Peyer's patch (tissue), 4 donors: Measurements from ENCODE around the gene SLC66A2. TPM values are rescaled to one million over a fixed set of nuclear protein-coding genes. Genes with fewer than 3 reads are reported as not detected.

Experiments used
- DNase-seq, 3 donors: peaks; one replicate each; pipeline ENCODE4 v3.0.0-alpha.2; 2017 to 2019
- H3K27ac ChIP-seq, 4 donors: fragments of 200-600 bp; sonication (generic); one replicate each; pipeline ENCODE4 v1.5.1; 2016 to 2019
- H3K27me3 ChIP-seq, 2 donors: fragments of 200-600 bp; sonication (generic); one replicate each; pipeline ENCODE4 v1.5.1; 2019
- H3K36me3 ChIP-seq, 3 donors: fragments of 200-600 bp; sonication (generic); one replicate each; pipeline ENCODE4 v1.5.1; 2016 to 2019
- H3K4me1 ChIP-seq, 4 donors: fragments of 200-600 bp; sonication (generic); one replicate each; pipeline ENCODE4 v1.5.1; 2016 to 2019
- H3K4me3 ChIP-seq, 4 donors: fragments of 200-600 bp; sonication (generic); 1 replicate in 3 of 4; 2 replicates in 1 of 4; pipeline ENCODE4 v1.5.1; 2016 to 2019; ENCODE audit warnings: mild to moderate bottlenecking in 1 of 4
- H3K9me3 ChIP-seq, 4 donors: fragments of 200-600 bp; sonication (generic); one replicate each; pipeline ENCODE4 v1.5.1; 2016 to 2019; ENCODE audit warnings: mild to moderate bottlenecking in 1 of 4
- POLR2A ChIP-seq, 2 donors: fragments of 450-650 bp; IDR thresholded peaks; one replicate each; pipeline ENCODE4 v1.5.1; 2017; ENCODE audit warnings: antibody characterized with exemption in 2 of 2, mild to moderate bottlenecking in 2 of 2, moderate library complexity in 2 of 2
- total RNA-seq, 4 donors: library from RNA; depleted of rRNA; stranded (reverse); fragments of >200 nt; gene quantifications; one replicate each; pipeline ENCODE4 v1.1.0, GENCODE V29; 2016
- TF ChIP-seq, protein P1 (sequence below), 6 experiments: fragments of 450-650 bp in 4 of 6; fragments of 200-600 bp in 2 of 6; sonication (generic) in 1 of 6; IDR thresholded peaks; one replicate each; pipeline ENCODE4 v1.5.1; 2017 to 2019; ENCODE audit warnings: antibody characterized with exemption in 6 of 6, mild to moderate bottlenecking in 3 of 6, moderate library complexity in 1 of 6

The SLC66A2 gene
- total RNA-seq, 4 donors from 2014 or later, result 28.0 to 41.4 (median 34.9) TPM

DNA sequence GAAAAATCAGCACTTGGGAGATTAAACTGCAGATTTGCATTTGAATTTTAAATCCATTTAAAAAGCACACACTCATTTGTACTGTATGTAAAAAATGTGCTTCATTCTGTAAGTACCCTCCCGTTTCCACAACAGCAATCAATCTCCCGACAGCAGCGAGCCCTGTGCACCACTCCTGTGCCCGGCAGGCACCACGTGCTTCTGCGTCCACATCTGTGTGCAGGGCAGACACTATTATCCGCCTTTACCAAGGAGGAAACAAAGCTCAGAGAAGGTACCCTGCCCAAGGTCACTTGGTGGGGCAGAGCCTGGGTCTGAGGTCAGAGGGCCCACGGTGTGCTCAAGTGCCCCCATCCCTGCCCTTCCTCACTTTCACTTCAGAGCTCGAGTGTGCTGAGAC lies 20.5 kb upstream of the SLC66A2 start:
- peaks cover 0 to 83% (median 0%) of the 10 kb centered on the region in 3 donors for H3K36me3 ChIP-seq

DNA sequence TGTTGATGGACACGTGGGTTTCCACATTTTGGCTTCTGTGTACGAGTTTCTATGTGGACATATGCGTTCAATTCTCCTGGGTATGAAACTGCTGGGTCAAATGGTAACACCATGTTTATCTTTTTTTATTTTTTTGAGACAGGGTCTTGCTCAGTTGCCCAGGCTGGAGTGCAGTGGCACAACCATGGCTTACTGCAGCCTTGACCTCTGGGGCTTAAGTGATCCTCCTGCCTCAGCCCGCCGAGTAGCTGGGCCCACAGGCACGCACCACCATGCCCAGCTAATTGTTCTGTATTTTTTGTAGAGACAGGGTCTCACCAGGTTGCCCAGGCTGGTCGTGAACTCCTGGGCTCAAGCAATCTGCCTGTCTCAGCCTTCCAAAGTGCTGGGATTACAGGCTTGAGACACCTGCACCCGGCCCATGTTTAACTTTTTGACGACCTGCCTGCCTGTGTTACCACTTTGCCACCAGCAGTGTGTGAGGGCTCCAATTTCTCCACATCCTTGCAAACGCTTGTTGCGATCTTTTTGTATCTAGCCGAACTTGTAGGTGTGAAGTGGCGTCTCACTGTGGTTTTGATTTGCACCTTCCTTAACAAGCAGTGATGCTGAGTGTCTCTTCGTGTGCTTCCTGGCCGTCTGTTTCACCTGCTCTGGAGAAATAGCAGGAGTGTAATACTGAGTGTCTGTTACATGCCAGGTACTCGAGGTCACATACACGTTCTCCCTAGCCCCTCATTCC lies 19.9 kb upstream of the SLC66A2 start:
- Histone ChIP-seq H3K9me3 (no peaks in the 10 kb centered on the region), H3K27me3 (no peaks in the 10 kb centered on the region), H3K27ac (no peak overlapping the region), H3K4me3 (no peak overlapping the region), H3K36me3 (peaks cover 0 to 83% (median 0%) of the 10 kb centered on the region in 3 donors), H3K4me1 (peaks cover 0 to 4% (median 0%) of the 10 kb centered on the region in 4 donors)
- DNase-seq, result no peak
- no peak for TF ChIP-seq POLR2A (IDR thresholded peaks at IDR 0.05)
- TF ChIP-seq, protein P1, sequence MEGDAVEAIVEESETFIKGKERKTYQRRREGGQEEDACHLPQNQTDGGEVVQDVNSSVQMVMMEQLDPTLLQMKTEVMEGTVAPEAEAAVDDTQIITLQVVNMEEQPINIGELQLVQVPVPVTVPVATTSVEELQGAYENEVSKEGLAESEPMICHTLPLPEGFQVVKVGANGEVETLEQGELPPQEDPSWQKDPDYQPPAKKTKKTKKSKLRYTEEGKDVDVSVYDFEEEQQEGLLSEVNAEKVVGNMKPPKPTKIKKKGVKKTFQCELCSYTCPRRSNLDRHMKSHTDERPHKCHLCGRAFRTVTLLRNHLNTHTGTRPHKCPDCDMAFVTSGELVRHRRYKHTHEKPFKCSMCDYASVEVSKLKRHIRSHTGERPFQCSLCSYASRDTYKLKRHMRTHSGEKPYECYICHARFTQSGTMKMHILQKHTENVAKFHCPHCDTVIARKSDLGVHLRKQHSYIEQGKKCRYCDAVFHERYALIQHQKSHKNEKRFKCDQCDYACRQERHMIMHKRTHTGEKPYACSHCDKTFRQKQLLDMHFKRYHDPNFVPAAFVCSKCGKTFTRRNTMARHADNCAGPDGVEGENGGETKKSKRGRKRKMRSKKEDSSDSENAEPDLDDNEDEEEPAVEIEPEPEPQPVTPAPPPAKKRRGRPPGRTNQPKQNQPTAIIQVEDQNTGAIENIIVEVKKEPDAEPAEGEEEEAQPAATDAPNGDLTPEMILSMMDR (IDR thresholded peaks at IDR 0.05), result no peak

More for the DNA sequence above, 20.5 kb upstream of the SLC66A2 start:
- Histone ChIP-seq H3K4me3 (no peak overlapping the region), H3K27me3 (no peaks in the 10 kb centered on the region), H3K4me1 (peaks cover 0 to 4% (median 0%) of the 10 kb centered on the region in 4 donors), H3K27ac (no peak overlapping the region), H3K9me3 (no peaks in the 10 kb centered on the region)
- DNase-seq, result no peak
- TF ChIP-seq, protein P1 (IDR thresholded peaks at IDR 0.05), result no peak
- no peak for TF ChIP-seq POLR2A (IDR thresholded peaks at IDR 0.05)

DNA sequence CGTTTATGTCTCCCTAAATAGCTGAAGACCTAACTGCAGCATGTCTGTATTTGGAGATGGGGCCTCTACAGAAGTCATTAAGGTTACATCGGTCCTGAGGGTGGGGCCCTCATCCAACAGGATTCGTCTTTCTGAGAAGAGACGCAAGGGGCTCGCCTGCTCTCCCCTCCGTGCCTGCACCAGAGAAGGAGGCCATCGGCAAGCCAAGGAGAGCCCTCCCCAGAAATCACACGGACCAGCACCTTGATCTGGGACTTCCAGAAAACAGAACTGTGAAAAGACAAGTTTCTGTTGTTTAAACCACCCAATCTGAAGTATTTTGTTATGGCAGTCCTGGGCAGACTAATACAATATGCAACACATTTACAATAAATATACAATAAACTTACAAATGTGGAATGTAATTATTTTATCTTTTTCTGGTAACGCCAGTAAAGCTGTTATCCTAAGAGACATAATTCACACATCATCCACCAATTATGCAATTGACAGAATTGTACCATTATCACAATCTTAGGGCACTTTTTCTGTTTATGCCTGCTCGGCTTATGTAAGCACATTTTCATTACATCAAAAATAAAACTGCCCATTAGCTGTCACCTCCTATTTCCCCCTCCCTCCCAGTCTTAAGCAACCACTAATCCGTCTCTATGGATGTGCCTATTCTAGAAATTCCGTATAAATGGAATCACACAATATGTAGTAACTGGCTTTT lies 19.1 kb upstream of the SLC66A2 start:
- Histone ChIP-seq H3K36me3 (peaks cover 0 to 79% (median 0%) of the 10 kb centered on the region in 3 donors), H3K27me3 (no peaks in the 10 kb centered on the region), H3K27ac (no peak overlapping the region), H3K4me3 (no peak overlapping the region), H3K9me3 (no peaks in the 10 kb centered on the region), H3K4me1 (peaks cover 0 to 6% (median 0%) of the 10 kb centered on the region in 4 donors)
- no peak for TF ChIP-seq POLR2A (IDR thresholded peaks at IDR 0.05)
- TF ChIP-seq, protein P1 (IDR thresholded peaks at IDR 0.05), result no peak
- DNase-seq, result no peak

DNA sequence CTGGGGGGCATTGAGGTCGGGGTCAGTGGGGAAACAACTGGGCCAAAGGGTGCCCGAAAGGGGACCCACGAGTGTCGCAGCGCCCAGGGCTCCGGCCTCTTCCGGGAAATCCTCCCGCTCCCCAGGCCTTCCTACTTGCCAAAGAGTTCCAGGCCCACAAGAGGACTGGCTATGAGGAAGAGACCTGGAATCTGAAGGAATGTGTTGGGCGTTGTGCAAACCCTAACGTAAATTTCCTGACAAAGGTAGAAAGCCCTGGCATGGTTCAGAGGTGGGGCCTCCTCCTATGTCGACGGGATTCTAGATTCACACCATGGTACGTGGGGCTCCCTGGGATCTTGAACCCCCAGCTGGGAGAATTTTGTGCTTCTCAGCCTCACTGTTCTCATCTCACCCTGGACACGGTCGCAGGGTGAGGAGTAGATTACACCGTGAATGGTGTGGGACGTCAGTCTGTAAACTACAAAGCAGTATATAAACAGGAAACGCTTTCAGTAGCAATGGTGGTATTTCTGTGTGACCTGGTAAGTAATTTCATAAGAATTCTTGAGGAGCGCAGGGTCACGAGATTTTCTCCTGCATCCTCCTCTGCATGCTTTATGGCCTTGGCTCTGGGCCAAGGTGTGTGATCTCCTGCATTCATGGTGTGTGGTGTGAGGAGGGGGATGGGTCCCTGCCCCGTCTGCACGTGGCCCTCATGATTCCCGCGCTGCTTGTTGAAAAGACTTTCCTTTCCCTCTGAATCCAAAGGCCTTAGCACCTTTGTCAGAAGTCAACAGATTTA lies 13.9 kb upstream of the SLC66A2 start:
- H3K4me3 ChIP-seq, result peak overlapping the region; percentile 54 to 88 (median 72)
- peaks cover 0 to 29% (median 0%) of the 10 kb centered on the region in 3 donors for H3K36me3 ChIP-seq
- peaks cover 0 to 39% (median 12%) of the 10 kb centered on the region in 4 donors for H3K4me1 ChIP-seq
- H3K27me3 ChIP-seq, result no peaks in the 10 kb centered on the region
- no peaks in the 10 kb centered on the region for H3K9me3 ChIP-seq
- peak in 2 of 3 donors; percentile 78 for DNase-seq
- TF ChIP-seq, protein P1 (IDR thresholded peaks at IDR 0.05), result no peak
- peak in 1 of 2 donors; percentile 3 for TF ChIP-seq POLR2A (IDR thresholded peaks at IDR 0.05)
- peak overlapping the region; percentile 66 to 93 (median 83) for H3K27ac ChIP-seq
